Panc1 (cell line): ENCODE measurements around the gene CIAO2B. TPM values are rescaled to one million over a fixed set of nuclear protein-coding genes. Genes with fewer than 3 reads are reported as not detected.

Experiments
- ATAC-seq: fragments of 200-7000 bp; cut with Tn5 transposase; 2 replicates; pipeline ENCODE4 v1.9.1; 2020; ENCODE audit warnings: mild to moderate bottlenecking, moderate library complexity
- BruUV-seq: library from RNA; stranded (reverse); fragments of 400-500 nt; replicated peaks from 2 replicates; lab custom pipeline; 2021; lab: Mats Ljungman, UMichigan
- CTCF ChIA-PET: fragments of 300-600 bp; sonication (Branson Sonifier 250); formaldehyde crosslinking; loops from one replicate; lab custom pipeline; 2022; ENCODE audit warnings: antibody characterized with exemption; lab: Charles Lee
- POLR2A ChIA-PET: fragments of 300-600 bp; sonication (Branson Sonifier 250); formaldehyde crosslinking; loops from one replicate; lab custom pipeline; 2022; ENCODE audit warnings: antibody characterized with exemption; lab: Charles Lee
- DNase-seq: peaks from one replicate; pipeline ENCODE4 v3.0.0-alpha.2; 2010; ENCODE audit warnings: low read depth, low spot score
- H3K27ac ChIP-seq: 2 replicates; pipeline ENCODE4 v1.5.1; 2011; ENCODE audit warnings: mild to moderate bottlenecking, low read length, inconsistent platforms
- H3K27me3 ChIP-seq: fragments of 200-500 bp; sonication (Bioruptor generic); 2 replicates; pipeline ENCODE4 v1.6.0; 2014; ENCODE audit warnings: low read length, inconsistent platforms; ENCODE audit not compliant: control insufficient read depth, insufficient read depth
- H3K36me3 ChIP-seq: fragments of 200-500 bp; sonication (Bioruptor generic); 2 replicates; pipeline ENCODE4 v1.5.1; 2014; ENCODE audit warnings: inconsistent platforms, mild to moderate bottlenecking, low read length, moderate library complexity; ENCODE audit not compliant: control insufficient read depth, insufficient read depth
- H3K4me1 ChIP-seq: 2 replicates; pipeline ENCODE4 v1.5.1; 2011; ENCODE audit warnings: inconsistent platforms, mild to moderate bottlenecking, low read length, moderate library complexity; ENCODE audit not compliant: control insufficient read depth, insufficient read depth
- H3K4me3 ChIP-seq, 2 experiments: 2 replicates each; pipeline ENCODE4 v1.5.1; 2011 to 2012; ENCODE audit warnings: low read depth in 2 of 2, low read length in 2 of 2, mild to moderate bottlenecking in 2 of 2, inconsistent platforms in 1 of 2, moderate library complexity in 1 of 2
- H3K9me3 ChIP-seq: fragments of 200-500 bp; sonication (Bioruptor generic); 2 replicates; pipeline ENCODE4 v1.5.1; 2014; ENCODE audit warnings: low read depth, mild to moderate bottlenecking, inconsistent platforms, low read length, moderate library complexity; ENCODE audit not compliant: control insufficient read depth, insufficient read depth
- CTCF ChIP-seq: fragments of 450-650 bp; IDR thresholded peaks from 2 replicates; pipeline ENCODE4 v1.5.1; 2017; ENCODE audit warnings: mild to moderate bottlenecking
- POLR2AphosphoS5 ChIP-seq: IDR thresholded peaks from 2 replicates; pipeline ENCODE4 v1.6.1; 2012; ENCODE audit warnings: mild to moderate bottlenecking, low read depth, low read length, moderate library complexity
- REST ChIP-seq, 2 experiments: IDR thresholded peaks; 2 replicates each; pipeline ENCODE4 v1.6.1; 2011 to 2012; ENCODE audit warnings: low read depth in 2 of 2, control low read depth in 1 of 2, low read length in 1 of 2, mild to moderate bottlenecking in 1 of 2, moderate library complexity in 1 of 2; ENCODE audit not compliant: insufficient read depth in 1 of 2
- SIN3A ChIP-seq: IDR thresholded peaks from 2 replicates; pipeline ENCODE4 v1.6.1; 2012; ENCODE audit warnings: low read depth, mild to moderate bottlenecking, low read length, moderate library complexity, borderline replicate concordance; ENCODE audit not compliant: insufficient read depth
- TCF7L2 ChIP-seq: IDR thresholded peaks from 2 replicates; pipeline ENCODE4 v1.6.1; 2011; ENCODE audit warnings: mild to moderate bottlenecking, low read depth, low read length, inconsistent platforms
- in situ Hi-C: cut with HindIII; loops from 2 replicates; pipeline ENCODE4 v1.10.0; 2016; ENCODE audit warnings: low sequenced_read_pairs, low pct_unique_long_range_greater_than_20kb
- intact Hi-C: fragments of 100-400 bp; cut with micrococcal nuclease; formaldehyde crosslinking; loops from one replicate; pipeline ENCODE4 v1.10.0; 2022; ENCODE audit not compliant: unreplicated experiment
- total RNA-seq: library from RNA; stranded (reverse); gene quantifications from one replicate; pipeline ENCODE4 v1.2.1, GENCODE V29; 2021; ENCODE audit not compliant: unreplicated experiment

The CIAO2B gene
- total RNA-seq, 1 experiment from 2014 or later: 96.6 TPM

GRCh38 chr16:66919569-66920298 lies 14.5 kb downstream of the CIAO2B start:
- in situ Hi-C loops (no loop called here), intact Hi-C loops (no loop called here)
- no TSS peak for BruUV-seq
- TF ChIP-seq TCF7L2 (no peak), SIN3A (no peak), REST (IDR thresholded peaks at IDR 0.05; ENCODE audit: insufficient read depth in 1 of 2, low read depth in 2 of 2, low read length in 1 of 2) (no peak), POLR2AphosphoS5 (no peak), CTCF (no peak)
- ChIA-PET CTCF (no interaction called here), POLR2A (no interaction called here)
- Histone ChIP-seq H3K4me3 (no peak overlapping the region), H3K9me3 (no peaks in the 10 kb centered on the region), H3K4me1 (no peaks in the 10 kb centered on the region), H3K27me3 (no peaks in the 10 kb centered on the region), H3K27ac (no peak overlapping the region), H3K36me3 (no peaks in the 10 kb centered on the region)
- no peak for DNase-seq
- no peak for ATAC-seq

DNA sequence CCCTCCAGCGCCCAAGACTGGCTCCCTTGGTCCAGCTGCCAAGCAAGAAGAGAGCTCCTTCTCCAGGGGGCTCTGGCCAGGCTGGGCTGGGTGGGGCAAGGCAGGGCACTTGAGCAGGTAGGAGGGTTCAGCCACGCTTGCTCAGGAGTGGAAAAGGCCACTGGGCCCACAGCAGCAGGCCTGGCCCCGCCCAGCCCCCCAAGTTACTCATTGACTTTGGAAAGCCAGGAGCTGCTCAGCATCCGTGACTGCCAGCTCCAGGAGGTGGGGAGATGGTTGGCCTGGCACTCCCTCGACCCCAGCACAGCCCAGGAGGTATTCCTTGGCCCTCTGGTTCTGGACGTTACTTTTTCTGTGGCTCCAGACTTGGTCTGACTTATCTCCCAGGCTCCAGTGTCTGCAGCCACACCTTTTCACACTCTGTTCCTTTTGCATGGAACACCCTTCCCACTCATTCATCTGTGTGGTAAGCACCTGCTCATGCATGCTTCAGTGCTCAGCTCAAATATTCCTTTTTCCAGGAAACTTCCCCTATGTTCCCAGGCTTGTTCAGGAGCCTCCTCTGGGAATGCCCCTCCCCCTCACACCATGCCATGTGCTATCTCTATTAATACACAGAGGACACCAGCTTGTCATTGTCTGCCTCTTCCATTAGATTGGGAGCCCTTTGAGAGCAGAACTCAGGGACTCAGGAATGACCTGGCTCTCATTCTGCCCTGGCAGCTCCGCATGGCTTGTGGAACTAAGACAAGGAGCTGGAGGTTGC lies 15.2 kb downstream of the CIAO2B start, which contains the start of gene CDH16:
Gene CDH16, minus strand, starts transcription at position 83 of the 766 bp plus-strand sequence. CDS start 820 bp downstream, outside the sequence.
- no peak for DNase-seq
- ChIA-PET CTCF (no interaction called here), POLR2A (interaction anchor here (0.6 kb wide), 1 partner anchor 96 kb away, joined by 3 read pairs; no protein-coding TSS in a partner anchor)
- no TSS peak for BruUV-seq
- intact Hi-C loops (no loop called here), in situ Hi-C loops (no loop called here)
- H3K36me3 ChIP-seq: no peaks in the 10 kb centered on the region
- no peak within 1 kb of the TSS for H3K27ac ChIP-seq
- no peaks in the 10 kb centered on the region for H3K27me3 ChIP-seq
- no peaks in the 10 kb centered on the region for H3K9me3 ChIP-seq
- no peak for TF ChIP-seq REST (IDR thresholded peaks at IDR 0.05; ENCODE audit: insufficient read depth in 1 of 2, low read depth in 2 of 2, low read length in 1 of 2)
- no peak for TF ChIP-seq CTCF
- TF ChIP-seq POLR2AphosphoS5: no peak
- TF ChIP-seq TCF7L2: no peak
- no peak for TF ChIP-seq SIN3A
- H3K4me3 ChIP-seq: no peak within 1 kb of the TSS
- ATAC-seq: no peak
- H3K4me1 ChIP-seq: no peaks in the 10 kb centered on the region
